OCI-LY1 (cell line): ENCODE data around the gene PARVG.

Experiments used
- EZH2 ChIP-seq: fragments of 200-600 bp; sonication (generic), shearing (Covaris generic); IDR thresholded peaks from 2 replicates; pipeline ENCODE4 v1.8.0; 2017; ENCODE audit warnings: borderline replicate concordance, mixed run types, mild to moderate bottlenecking, antibody characterized with exemption, low read length, moderate library complexity, mixed read lengths
- TF ChIP-seq, protein P1 (sequence below): fragments of 200-600 bp; sonication (generic), shearing (Covaris generic); IDR thresholded peaks from 2 replicates; pipeline ENCODE4 v1.5.1; 2017; ENCODE audit warnings: mild to moderate bottlenecking, antibody characterized with exemption, low read length, moderate library complexity, mixed read lengths

DNA sequence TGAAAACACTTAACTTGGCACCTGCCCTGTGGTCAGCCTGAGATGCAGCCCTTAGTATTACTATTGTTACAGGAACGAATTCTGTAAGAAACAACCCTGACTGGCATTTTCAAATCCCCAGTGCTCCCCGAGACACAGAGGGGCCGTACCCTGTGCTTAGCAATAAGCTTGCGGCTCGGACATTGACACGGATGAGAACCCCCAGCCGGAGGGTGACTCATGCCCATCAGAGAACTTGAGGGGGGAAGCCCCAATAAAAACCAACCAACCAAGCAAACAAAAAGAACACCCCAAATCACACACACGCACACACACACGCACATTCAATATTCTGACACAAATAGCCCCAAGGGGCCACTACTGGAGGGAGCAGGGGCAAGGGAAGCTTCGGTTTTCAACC, 68.2 kb downstream of the PARVG start:
- TF ChIP-seq, protein P1, sequence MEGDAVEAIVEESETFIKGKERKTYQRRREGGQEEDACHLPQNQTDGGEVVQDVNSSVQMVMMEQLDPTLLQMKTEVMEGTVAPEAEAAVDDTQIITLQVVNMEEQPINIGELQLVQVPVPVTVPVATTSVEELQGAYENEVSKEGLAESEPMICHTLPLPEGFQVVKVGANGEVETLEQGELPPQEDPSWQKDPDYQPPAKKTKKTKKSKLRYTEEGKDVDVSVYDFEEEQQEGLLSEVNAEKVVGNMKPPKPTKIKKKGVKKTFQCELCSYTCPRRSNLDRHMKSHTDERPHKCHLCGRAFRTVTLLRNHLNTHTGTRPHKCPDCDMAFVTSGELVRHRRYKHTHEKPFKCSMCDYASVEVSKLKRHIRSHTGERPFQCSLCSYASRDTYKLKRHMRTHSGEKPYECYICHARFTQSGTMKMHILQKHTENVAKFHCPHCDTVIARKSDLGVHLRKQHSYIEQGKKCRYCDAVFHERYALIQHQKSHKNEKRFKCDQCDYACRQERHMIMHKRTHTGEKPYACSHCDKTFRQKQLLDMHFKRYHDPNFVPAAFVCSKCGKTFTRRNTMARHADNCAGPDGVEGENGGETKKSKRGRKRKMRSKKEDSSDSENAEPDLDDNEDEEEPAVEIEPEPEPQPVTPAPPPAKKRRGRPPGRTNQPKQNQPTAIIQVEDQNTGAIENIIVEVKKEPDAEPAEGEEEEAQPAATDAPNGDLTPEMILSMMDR: no peak
- no peak for TF ChIP-seq EZH2
